ENCODE results near the gene LAMA2. TPM values are rescaled to one million over a fixed set of nuclear protein-coding genes. Genes with fewer than 3 reads are reported as not detected.
"Not testable (repeated sequence)": the region's sequence is repeated elsewhere in the genome, so short reads cannot be mapped to it uniquely, and the experiment has no call there.

Gene LAMA2
- total RNA-seq, 6 experiments from 2014 or later, result 2.9 to 12.1 (median 6.2) TPM

GRCh38 chr6:129046526-129046925 lies 163.6 kb downstream of the LAMA2 start:
- WGBS (ENCODE audit: insufficient coverage, low coverage, low lambda C conversion rate, missing lambda C conversion rate), result no CpG with 5 or more reads among the region's 2 CpGs
- H3K27me3 ChIP-seq, result no peaks in the 10 kb centered on the region
- no peak overlapping the region for H3K4me3 ChIP-seq
- no peak for DNase-seq
- no peak for TF ChIP-seq CTCF (IDR thresholded peaks at IDR 0.05)
- TF ChIP-seq POLR2A (IDR thresholded peaks at IDR 0.05), result no peak
- no peak overlapping the region for H3K27ac ChIP-seq
- ATAC-seq, result no peak
- no peaks in the 10 kb centered on the region for H3K9me3 ChIP-seq
- H3K36me3 ChIP-seq, result no peaks in the 10 kb centered on the region
- intact Hi-C loops (cut with DNase I), result no loop called here
- H3K4me1 ChIP-seq, result no peaks in the 10 kb centered on the region

- intact Hi-C loops (cut with DNase I), result no loop called here
- H3K4me3 ChIP-seq, result no peak overlapping the region
- H3K27ac ChIP-seq, result no peak overlapping the region
- WGBS (ENCODE audit: insufficient coverage, low coverage, low lambda C conversion rate, missing lambda C conversion rate), result 55% methylated on average over 3 of the region's 3 CpGs
- TF ChIP-seq CTCF (IDR thresholded peaks at IDR 0.05) (no peak), POLR2A (IDR thresholded peaks at IDR 0.05) (no peak)
- H3K4me1 ChIP-seq, result no peaks in the 10 kb centered on the region
- DNase-seq (no peak), ATAC-seq (no peak)
- no peaks in the 10 kb centered on the region for H3K27me3 ChIP-seq
- no peaks in the 10 kb centered on the region for H3K36me3 ChIP-seq
- no peaks in the 10 kb centered on the region for H3K9me3 ChIP-seq
Observed at GRCh38 chr6:129047834-129048233, 164.9 kb downstream of the LAMA2 start.

GRCh38 chr6:129050086-129050485 lies 167.1 kb downstream of the LAMA2 start:
- Histone ChIP-seq H3K9me3 (no peaks in the 10 kb centered on the region), H3K27me3 (no peaks in the 10 kb centered on the region), H3K4me1 (no peaks in the 10 kb centered on the region), H3K27ac (no peak overlapping the region), H3K4me3 (no peak overlapping the region), H3K36me3 (no peaks in the 10 kb centered on the region)
- no peak for ATAC-seq
- no peak for DNase-seq
- WGBS (ENCODE audit: insufficient coverage, low coverage, low lambda C conversion rate, missing lambda C conversion rate), result 60% methylated on average over 3 of the region's 4 CpGs
- TF ChIP-seq CTCF (IDR thresholded peaks at IDR 0.05) (no peak), POLR2A (IDR thresholded peaks at IDR 0.05) (no peak)
- intact Hi-C loops (cut with DNase I), result no loop called here

DNA sequence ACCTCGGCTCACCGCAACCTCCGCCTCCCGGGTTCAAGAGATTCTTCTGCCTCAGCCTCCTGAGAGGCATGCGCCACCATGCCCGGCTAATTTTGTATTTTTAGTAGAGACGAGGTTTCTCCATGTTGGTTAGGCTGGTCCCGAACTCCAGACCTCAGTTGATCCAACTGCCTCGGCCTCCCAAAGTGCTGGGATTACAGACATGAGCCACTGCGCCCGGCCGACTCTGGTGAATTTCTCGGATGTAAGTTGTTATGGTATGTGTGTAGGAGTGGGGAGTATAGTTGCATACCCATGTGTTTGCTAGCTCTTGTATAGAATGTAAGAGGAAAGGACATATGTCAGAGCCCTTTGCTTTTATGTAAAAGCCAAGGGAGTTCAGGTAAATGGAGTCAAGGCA lies 170.2 kb downstream of the LAMA2 start:
- H3K36me3 ChIP-seq; H3K27ac ChIP-seq; intact Hi-C loops (cut with DNase I); H3K4me3 ChIP-seq; H3K4me1 ChIP-seq; H3K27me3 ChIP-seq; ATAC-seq; DNase-seq; H3K9me3 ChIP-seq: not testable (repeated sequence)
- 73% methylated on average over 13 of the region's 13 CpGs for WGBS (ENCODE audit: insufficient coverage, low coverage, low lambda C conversion rate, missing lambda C conversion rate)

GRCh38 chr6:129055796-129056195 lies 172.9 kb downstream of the LAMA2 start:
- DNase-seq, result no peak
- H3K4me1 ChIP-seq, result no peaks in the 10 kb centered on the region
- no peak overlapping the region for H3K27ac ChIP-seq
- no peak for ATAC-seq
- H3K27me3 ChIP-seq, result no peaks in the 10 kb centered on the region
- intact Hi-C loops (cut with DNase I), result no loop called here
- no peak overlapping the region for H3K4me3 ChIP-seq
- H3K9me3 ChIP-seq, result no peaks in the 10 kb centered on the region
- TF ChIP-seq POLR2A (IDR thresholded peaks at IDR 0.05), result no peak
- no peak for TF ChIP-seq CTCF (IDR thresholded peaks at IDR 0.05)
- 28% methylated on average over 3 of the region's 3 CpGs for WGBS (ENCODE audit: insufficient coverage, low coverage, low lambda C conversion rate, missing lambda C conversion rate)
- H3K36me3 ChIP-seq, result no peaks in the 10 kb centered on the region

Measured in right lobe of liver (tissue), 6 donors.